ENCODE data around the gene A3GALT2.

GRCh38 chr1:33280091-33280661 lies 40.7 kb downstream of the A3GALT2 start:
- no peak for TF ChIP-seq CTCF (IDR thresholded peaks at IDR 0.05)
- no peak for TF ChIP-seq EZH2 (IDR thresholded peaks at IDR 0.05)
